GM19240 (cell line): ENCODE data around the gene CHEK1.

Experiments used
- DNase-seq: peaks from one replicate; pipeline ENCODE4 v3.0.0; 2011; ENCODE audit warnings: low spot score; ENCODE audit not compliant: insufficient read length

CHEK1 gene

GRCh38 chr11:125626288-125626950 is 1.5 kb downstream of the CHEK1 start:
- DNase-seq, result no peak

- DNase-seq, result no peak
Measured at GRCh38 chr11:125627236-125627910, 2.4 kb downstream of the CHEK1 start.

- no peak for DNase-seq
Measured at GRCh38 chr11:125637840-125638239, 12.9 kb downstream of the CHEK1 start.

GRCh38 chr11:125638315-125638714 is 13.4 kb downstream of the CHEK1 start:
- DNase-seq, result no peak

GRCh38 chr11:125645871-125646270 is 20.9 kb downstream of the CHEK1 start:
- no peak for DNase-seq

- DNase-seq, result no peak
Measured at GRCh38 chr11:125649465-125650166, 24.7 kb downstream of the CHEK1 start.

GRCh38 chr11:125662689-125663088 is 37.7 kb downstream of the CHEK1 start:
- DNase-seq, result no peak

GRCh38 chr11:125663910-125664309 is 38.9 kb downstream of the CHEK1 start:
- no peak for DNase-seq

- DNase-seq, result no peak
Measured at GRCh38 chr11:125667151-125667550, 42.2 kb downstream of the CHEK1 start.

GRCh38 chr11:125670172-125670571 is 45.2 kb downstream of the CHEK1 start:
- DNase-seq, result no peak

GRCh38 chr11:125671561-125671960 is 46.6 kb downstream of the CHEK1 start:
- no peak for DNase-seq

- no peak for DNase-seq
Measured at GRCh38 chr11:125674210-125674609, 49.2 kb downstream of the CHEK1 start.

GRCh38 chr11:125675196-125675595 is 50.2 kb downstream of the CHEK1 start:
- DNase-seq, result no peak

- DNase-seq, result no peak
Measured at GRCh38 chr11:125679397-125679796, 54.4 kb downstream of the CHEK1 start.

GRCh38 chr11:125679837-125680236 is 54.9 kb downstream of the CHEK1 start:
- no peak for DNase-seq

- DNase-seq, result no peak
Measured at GRCh38 chr11:125680747-125681146, 55.8 kb downstream of the CHEK1 start, which contains the start of gene ACRV1. Gene ACRV1, minus strand, starts transcription at chr11:125680847. Its CDS starts 67 bp downstream, at chr11:125680780.

- no peak for DNase-seq
Measured at GRCh38 chr11:125685228-125685627, 60.3 kb downstream of the CHEK1 start.

GRCh38 chr11:125688066-125688465 is 63.1 kb downstream of the CHEK1 start:
- DNase-seq, result no peak

- no peak for DNase-seq
Measured at GRCh38 chr11:125688632-125689031, 63.7 kb downstream of the CHEK1 start.

GRCh38 chr11:125689274-125689859 is 64.4 kb downstream of the CHEK1 start:
- DNase-seq, result no peak

GRCh38 chr11:125690006-125690405 is 65.0 kb downstream of the CHEK1 start:
- no peak for DNase-seq

- DNase-seq, result no peak
Measured at GRCh38 chr11:125692887-125693286, 67.9 kb downstream of the CHEK1 start.
